COLO668 (cell line): Measurements from ENCODE around the gene CA5A.

Experiments used
- DNase-seq: peaks from one replicate; lab custom pipeline; 2025; ENCODE audit not compliant: unreplicated experiment; lab: John Stamatoyannopoulos, UW

Gene CA5A

GRCh38 chr16:87841340-87842208 is 94.8 kb downstream of the CA5A start:
- DNase-seq, result no peak

- DNase-seq, result no peak
Measured at GRCh38 chr16:87840271-87840978, 95.9 kb downstream of the CA5A start.

GRCh38 chr16:87839542-87840270 is 96.6 kb downstream of the CA5A start:
- no peak for DNase-seq

- no peak for DNase-seq
Measured at GRCh38 chr16:87838643-87839541, 97.4 kb downstream of the CA5A start.
